Activated CD8-positive, alpha-beta memory T cell treated with anti-CD3 and anti-CD28 coated beads for 1 hour (primary cell): ENCODE results near the gene BTBD19.
"Not testable (repeated sequence)": the region's sequence is repeated elsewhere in the genome, so short reads cannot be mapped to it uniquely, and the experiment has no call there.

Experiments used
- DNase-seq, 2 donors: peaks; one replicate each; pipeline ENCODE4 v3.0.0-alpha.2; 2020; ENCODE audit warnings: low read depth in 1 of 2; ENCODE audit errors: extremely low read depth in 1 of 2

BTBD19 gene

GRCh38 chr1:44787506-44787905 lies 20.8 kb upstream of the BTBD19 start:
- no peak for DNase-seq

GRCh38 chr1:44788120-44788860 lies 20.0 kb upstream of the BTBD19 start, which contains the start of gene BEST4:
BEST4 (minus strand) TSS chr1:44788170; CDS start chr1:44787705, 465 bp downstream.
- DNase-seq = no peak

GRCh38 chr1:44790968-44791801 lies 17.1 kb upstream of the BTBD19 start:
- DNase-seq = no peak

GRCh38 chr1:44792736-44793502 lies 15.4 kb upstream of the BTBD19 start:
- no peak for DNase-seq

- DNase-seq = not testable (repeated sequence)
Observed at GRCh38 chr1:44797886-44798285, 10.4 kb upstream of the BTBD19 start.

GRCh38 chr1:44798481-44799365 lies 9.6 kb upstream of the BTBD19 start:
- no peak for DNase-seq

- peak; percentile 96 for DNase-seq
Observed at GRCh38 chr1:44799770-44800584, 8.3 kb upstream of the BTBD19 start, which contains the start of gene PLK3. PLK3 (plus strand) TSS chr1:44800377; CDS start chr1:44800464, 87 bp downstream.

- DNase-seq = no peak
Observed at GRCh38 chr1:44801491-44802305, 6.6 kb upstream of the BTBD19 start.

- no peak for DNase-seq
Observed at GRCh38 chr1:44802306-44803061, 5.8 kb upstream of the BTBD19 start.

GRCh38 chr1:44803062-44803311 lies 5.3 kb upstream of the BTBD19 start:
- no peak for DNase-seq

- DNase-seq = no peak
Observed at GRCh38 chr1:44803312-44804095, 4.8 kb upstream of the BTBD19 start.

GRCh38 chr1:44805311-44806024 lies 2.9 kb upstream of the BTBD19 start:
- DNase-seq = no peak

GRCh38 chr1:44806025-44806703 lies 2.2 kb upstream of the BTBD19 start:
- no peak for DNase-seq

GRCh38 chr1:44806704-44807363 lies 1.5 kb upstream of the BTBD19 start, which contains the start of gene DYNLT4:
DYNLT4 (minus strand) TSS chr1:44807351; CDS start chr1:44806668, 683 bp downstream.
- DNase-seq = no peak

GRCh38 chr1:44807364-44808062 lies 810 bp upstream of the BTBD19 start:
- DNase-seq = peak; percentile 83 to 92
